Vagina (tissue), 2 donors: ENCODE measurements around the gene FRMD1. TPM values are rescaled to one million over a fixed set of nuclear protein-coding genes. Genes with fewer than 3 reads are reported as not detected.

Source experiments
- DNase-seq, 2 donors: peaks; one replicate each; pipeline ENCODE4 v3.0.0-alpha.2; 2017; ENCODE audit errors: extremely low spot score in 2 of 2
- H3K27ac ChIP-seq: fragments of 200-600 bp; sonication (generic); one replicate; pipeline ENCODE4 v1.5.1; 2019
- H3K27me3 ChIP-seq: fragments of 200-600 bp; sonication (generic); one replicate; pipeline ENCODE4 v1.5.1; 2019
- H3K36me3 ChIP-seq, 2 donors: fragments of 200-600 bp; sonication (generic); one replicate each; pipeline ENCODE4 v1.5.1; 2017 to 2019
- H3K4me1 ChIP-seq: fragments of 200-600 bp; sonication (generic); one replicate; pipeline ENCODE4 v1.5.1; 2019
- H3K4me3 ChIP-seq, 2 donors: fragments of 200-600 bp; sonication (generic); 1 replicate in 1 of 2; 2 replicates in 1 of 2; pipeline ENCODE4 v1.5.1; 2016 to 2019
- H3K9me3 ChIP-seq: fragments of 200-600 bp; sonication (generic); one replicate; pipeline ENCODE4 v1.5.1; 2019
- POLR2A ChIP-seq, 2 donors: fragments of 450-650 bp; IDR thresholded peaks; one replicate each; pipeline ENCODE4 v1.6.1; 2017; ENCODE audit warnings: antibody characterized with exemption in 2 of 2, mild to moderate bottlenecking in 2 of 2, moderate library complexity in 2 of 2
- POLR2AphosphoS5 ChIP-seq, 2 donors: sonication (generic); formaldehyde crosslinking; IDR thresholded peaks; one replicate each; pipeline ENCODE4 v1.9.0; 2017; ENCODE audit warnings: antibody characterized with exemption in 2 of 2, mild to moderate bottlenecking in 2 of 2, low read depth in 1 of 2; ENCODE audit not compliant: insufficient read depth in 1 of 2
- intact Hi-C: fragments of 100-400 bp; cut with DNase I; formaldehyde crosslinking; loops from one replicate; pipeline ENCODE4 v1.15.1; 2023
- total RNA-seq: library from RNA; depleted of rRNA; stranded (reverse); fragments of >200 nt; gene quantifications from one replicate; pipeline ENCODE4 v1.2.3, GENCODE V29; 2016
- TF ChIP-seq, protein P1 (sequence below), 3 experiments: fragments of 450-650 bp in 2 of 3; fragments of 200-600 bp in 1 of 3; sonication (generic) in 1 of 3; IDR thresholded peaks; one replicate each; pipeline ENCODE4 v1.5.1; 2017 to 2019; ENCODE audit warnings: antibody characterized with exemption in 3 of 3, mild to moderate bottlenecking in 2 of 3, moderate library complexity in 2 of 3

Gene FRMD1
- total RNA-seq, 1 donor from 2014 or later, result not detected

DNA sequence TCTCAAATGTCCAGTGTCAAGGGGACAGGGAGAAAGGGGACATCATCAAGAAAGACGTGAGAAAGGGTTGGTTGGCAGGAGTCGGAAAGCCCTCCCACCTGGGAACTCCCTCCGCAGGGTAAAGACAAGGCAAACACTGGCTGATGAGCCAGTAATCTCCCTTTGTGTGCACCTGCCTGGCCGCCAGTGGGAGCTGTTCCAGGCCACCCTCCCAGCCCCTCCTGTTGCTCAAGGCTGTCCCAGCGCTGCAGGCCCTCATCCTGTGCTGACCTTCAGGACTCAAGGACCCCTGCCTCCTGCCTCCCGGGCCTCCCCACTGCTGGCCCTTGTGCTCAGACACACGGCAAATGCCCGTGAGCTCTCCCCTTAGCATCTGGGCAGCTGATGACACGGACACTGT, 7.4 kb downstream of the FRMD1 start:
- TF ChIP-seq POLR2A (IDR thresholded peaks at IDR 0.05) (no peak), POLR2AphosphoS5 (IDR thresholded peaks at IDR 0.05; ENCODE audit: insufficient read depth in 1 of 2, low read depth in 1 of 2) (no peak)
- TF ChIP-seq, protein P1, sequence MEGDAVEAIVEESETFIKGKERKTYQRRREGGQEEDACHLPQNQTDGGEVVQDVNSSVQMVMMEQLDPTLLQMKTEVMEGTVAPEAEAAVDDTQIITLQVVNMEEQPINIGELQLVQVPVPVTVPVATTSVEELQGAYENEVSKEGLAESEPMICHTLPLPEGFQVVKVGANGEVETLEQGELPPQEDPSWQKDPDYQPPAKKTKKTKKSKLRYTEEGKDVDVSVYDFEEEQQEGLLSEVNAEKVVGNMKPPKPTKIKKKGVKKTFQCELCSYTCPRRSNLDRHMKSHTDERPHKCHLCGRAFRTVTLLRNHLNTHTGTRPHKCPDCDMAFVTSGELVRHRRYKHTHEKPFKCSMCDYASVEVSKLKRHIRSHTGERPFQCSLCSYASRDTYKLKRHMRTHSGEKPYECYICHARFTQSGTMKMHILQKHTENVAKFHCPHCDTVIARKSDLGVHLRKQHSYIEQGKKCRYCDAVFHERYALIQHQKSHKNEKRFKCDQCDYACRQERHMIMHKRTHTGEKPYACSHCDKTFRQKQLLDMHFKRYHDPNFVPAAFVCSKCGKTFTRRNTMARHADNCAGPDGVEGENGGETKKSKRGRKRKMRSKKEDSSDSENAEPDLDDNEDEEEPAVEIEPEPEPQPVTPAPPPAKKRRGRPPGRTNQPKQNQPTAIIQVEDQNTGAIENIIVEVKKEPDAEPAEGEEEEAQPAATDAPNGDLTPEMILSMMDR (IDR thresholded peaks at IDR 0.05), result no peak
- Histone ChIP-seq H3K4me3 (no peak overlapping the region), H3K36me3 (no peaks in the 10 kb centered on the region), H3K27ac (no peak overlapping the region), H3K4me1 (no peaks in the 10 kb centered on the region), H3K9me3 (no peaks in the 10 kb centered on the region), H3K27me3 (no peaks in the 10 kb centered on the region)
- DNase-seq, result no peak
- intact Hi-C loops, result no loop called here

- H3K4me1 ChIP-seq, result no peaks in the 10 kb centered on the region
- no peaks in the 10 kb centered on the region for H3K36me3 ChIP-seq
- no peaks in the 10 kb centered on the region for H3K9me3 ChIP-seq
- no peak overlapping the region for H3K4me3 ChIP-seq
- intact Hi-C loops, result no loop called here
- H3K27me3 ChIP-seq, result no peaks in the 10 kb centered on the region
- H3K27ac ChIP-seq, result no peak overlapping the region
- TF ChIP-seq, protein P1 (IDR thresholded peaks at IDR 0.05), result no peak
- TF ChIP-seq POLR2AphosphoS5 (IDR thresholded peaks at IDR 0.05; ENCODE audit: insufficient read depth in 1 of 2, low read depth in 1 of 2) (no peak), POLR2A (IDR thresholded peaks at IDR 0.05) (no peak)
- no peak for DNase-seq
Observed at GRCh38 chr6:168070804-168071203, 8.2 kb downstream of the FRMD1 start.

DNA sequence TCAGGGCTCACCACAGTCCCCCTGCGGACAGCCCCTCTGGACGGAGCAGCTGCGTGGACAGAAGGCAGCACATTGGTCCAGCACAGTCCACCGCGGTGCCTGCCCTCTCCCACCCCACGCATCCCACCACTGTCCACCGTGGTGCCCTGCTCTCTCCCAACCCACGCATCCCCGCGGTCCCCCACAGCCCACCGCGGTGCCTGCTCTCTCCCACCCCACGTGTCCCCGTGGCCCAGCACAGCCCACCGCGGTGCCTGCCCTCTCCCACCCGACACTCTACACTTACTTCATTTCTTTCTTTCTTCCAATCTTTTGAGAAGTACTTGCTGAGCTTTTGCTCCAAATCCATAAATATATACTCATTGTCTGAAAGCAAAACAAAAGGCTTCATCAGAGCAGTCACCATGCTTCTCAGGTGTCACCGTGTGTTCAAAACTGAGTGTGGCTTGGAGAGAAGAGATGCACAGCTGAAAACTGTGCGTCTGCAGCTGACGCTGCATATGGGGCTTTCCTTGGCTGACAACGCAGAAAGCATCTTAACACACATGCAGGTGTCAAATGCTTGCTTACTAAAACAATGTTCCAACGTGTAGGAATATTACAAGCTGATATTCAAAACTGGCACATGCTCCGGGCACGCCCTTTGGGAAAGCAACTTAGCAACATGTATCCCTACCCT, 11.8 kb downstream of the FRMD1 start:
- no peaks in the 10 kb centered on the region for H3K4me1 ChIP-seq
- DNase-seq, result no peak

GRCh38 chr6:168064226-168064807, 14.7 kb downstream of the FRMD1 start:
- intact Hi-C loops, result no loop called here
- peaks cover 7% of the 10 kb centered on the region for H3K4me1 ChIP-seq
- no peaks in the 10 kb centered on the region for H3K27me3 ChIP-seq
- no peaks in the 10 kb centered on the region for H3K9me3 ChIP-seq
- no peak for DNase-seq
- no peaks in the 10 kb centered on the region for H3K36me3 ChIP-seq
- H3K4me3 ChIP-seq, result no peak overlapping the region
- TF ChIP-seq POLR2AphosphoS5 (IDR thresholded peaks at IDR 0.05; ENCODE audit: insufficient read depth in 1 of 2, low read depth in 1 of 2), result no peak
- TF ChIP-seq, protein P1 (IDR thresholded peaks at IDR 0.05), result no peak
- no peak for TF ChIP-seq POLR2A (IDR thresholded peaks at IDR 0.05)
- no peak overlapping the region for H3K27ac ChIP-seq

More for the DNA sequence above, 11.8 kb downstream of the FRMD1 start:
- Histone ChIP-seq H3K27me3 (no peaks in the 10 kb centered on the region), H3K4me3 (no peak overlapping the region), H3K36me3 (no peaks in the 10 kb centered on the region), H3K27ac (no peak overlapping the region), H3K9me3 (no peaks in the 10 kb centered on the region)
- intact Hi-C loops, result no loop called here
- TF ChIP-seq, protein P1 (IDR thresholded peaks at IDR 0.05), result no peak
- no peak for TF ChIP-seq POLR2AphosphoS5 (IDR thresholded peaks at IDR 0.05; ENCODE audit: insufficient read depth in 1 of 2, low read depth in 1 of 2)
- no peak for TF ChIP-seq POLR2A (IDR thresholded peaks at IDR 0.05)

GRCh38 chr6:168063431-168063830, 15.6 kb downstream of the FRMD1 start:
- H3K27me3 ChIP-seq, result no peaks in the 10 kb centered on the region
- H3K4me1 ChIP-seq, result peaks cover 7% of the 10 kb centered on the region
- TF ChIP-seq, protein P1 (IDR thresholded peaks at IDR 0.05), result no peak
- no peak for TF ChIP-seq POLR2A (IDR thresholded peaks at IDR 0.05)
- no peak for TF ChIP-seq POLR2AphosphoS5 (IDR thresholded peaks at IDR 0.05; ENCODE audit: insufficient read depth in 1 of 2, low read depth in 1 of 2)
- no peaks in the 10 kb centered on the region for H3K36me3 ChIP-seq
- no peak overlapping the region for H3K4me3 ChIP-seq
- no peak for DNase-seq
- H3K27ac ChIP-seq, result no peak overlapping the region
- intact Hi-C loops, result no loop called here
- no peaks in the 10 kb centered on the region for H3K9me3 ChIP-seq
